IMR-90 (cell line): ENCODE measurements around the gene RMDN2. TPM values are rescaled to one million over a fixed set of nuclear protein-coding genes. Genes with fewer than 3 reads are reported as not detected.

Experiments used
- ATAC-seq: fragments of 200-7000 bp; cut with Tn5 transposase; 2 replicates; pipeline ENCODE4 v1.9.1; 2020; ENCODE audit warnings: low read depth, mild to moderate bottlenecking, moderate library complexity
- BruUV-seq: library from RNA; stranded (reverse); fragments of 400-500 nt; replicated peaks from 2 replicates; lab custom pipeline; 2021; lab: Mats Ljungman, UMichigan
- CTCF ChIA-PET: fragments of 300-600 bp; formaldehyde crosslinking; extraction: SDS; loops from one replicate; lab custom pipeline; 2021; ENCODE audit warnings: antibody characterized with exemption; lab: Yijun Ruan, JAX
- POLR2A ChIA-PET: fragments of 300-600 bp; sonication (Branson Sonifier 250); formaldehyde crosslinking; loops from one replicate; lab custom pipeline; 2022; ENCODE audit warnings: antibody characterized with exemption; ENCODE audit not compliant: unreplicated experiment; lab: Charles Lee
- DNase-seq: peaks from one replicate; pipeline ENCODE4 v3.0.0; 2013
- H2AFZ ChIP-seq: replicated peaks from 2 replicates; pipeline ENCODE3; 2013; ENCODE audit warnings: low read length, mild to moderate bottlenecking; ENCODE audit not compliant: poor library complexity
- H2AK5ac ChIP-seq: 2 replicates; pipeline ENCODE4 v1.6.1; 2013; ENCODE audit warnings: low read depth, low read length, inconsistent platforms
- H2AK9ac ChIP-seq: replicated peaks from 2 replicates; pipeline ENCODE3; 2013; ENCODE audit warnings: mild to moderate bottlenecking, low read depth, low read length, moderate library complexity; ENCODE audit not compliant: poor library complexity
- H2BK120ac ChIP-seq: 2 replicates; pipeline ENCODE4 v1.6.1; 2013; ENCODE audit warnings: low read depth, low read length, inconsistent platforms
- H2BK15ac ChIP-seq: 3 replicates; pipeline ENCODE4 v1.6.1; 2013; ENCODE audit warnings: low read depth, low read length, inconsistent platforms
- H2BK20ac ChIP-seq: 2 replicates; pipeline ENCODE4 v1.6.1; 2013; ENCODE audit warnings: low read depth, mild to moderate bottlenecking, inconsistent platforms, low read length, moderate library complexity
- H2BK5ac ChIP-seq: 2 replicates; pipeline ENCODE4 v1.6.1; 2013; ENCODE audit warnings: mild to moderate bottlenecking, low read depth, low read length, inconsistent platforms; ENCODE audit not compliant: poor library complexity, severe bottlenecking
- H3K14ac ChIP-seq: replicated peaks from 2 replicates; pipeline ENCODE4 v1.6.1; 2013; ENCODE audit warnings: low read depth, low read length, inconsistent platforms
- H3K18ac ChIP-seq: 2 replicates; pipeline ENCODE4 v1.6.1; 2013; ENCODE audit warnings: low read depth, low read length, control low read depth
- H3K23ac ChIP-seq: 2 replicates; pipeline ENCODE4 v1.6.1; 2013; ENCODE audit warnings: low read depth, low read length, inconsistent platforms
- H3K27ac ChIP-seq: 2 replicates; pipeline ENCODE4 v1.5.1; 2013; ENCODE audit warnings: mild to moderate bottlenecking, control low read depth, low read length; ENCODE audit not compliant: insufficient read depth
- H3K27me3 ChIP-seq: 2 replicates; pipeline ENCODE4 v1.6.1; 2013; ENCODE audit warnings: low read length; ENCODE audit not compliant: control insufficient read depth, insufficient read depth
- H3K36me3 ChIP-seq: 2 replicates; pipeline ENCODE4 v1.6.1; 2013; ENCODE audit warnings: low read length, mixed read lengths; ENCODE audit not compliant: control insufficient read depth, insufficient read depth
- H3K4ac ChIP-seq: 2 replicates; pipeline ENCODE4 v1.6.1; 2013; ENCODE audit warnings: low read depth, low read length, inconsistent platforms
- H3K4me1 ChIP-seq: 2 replicates; pipeline ENCODE4 v1.6.1; 2013; ENCODE audit warnings: low read length, mixed read lengths; ENCODE audit not compliant: control insufficient read depth, insufficient read depth
- H3K4me2 ChIP-seq: 2 replicates; pipeline ENCODE4 v1.6.1; 2013; ENCODE audit warnings: low read depth, mild to moderate bottlenecking, control low read depth, low read length, moderate library complexity
- H3K4me3 ChIP-seq: 2 replicates; pipeline ENCODE4 v1.5.1; 2013; ENCODE audit warnings: low read depth, mild to moderate bottlenecking, control low read depth, low read length, moderate library complexity; ENCODE audit not compliant: insufficient read depth
- H3K56ac ChIP-seq: 2 replicates; pipeline ENCODE4 v1.6.1; 2013; ENCODE audit warnings: low read length, inconsistent platforms; ENCODE audit not compliant: insufficient read depth; ENCODE audit errors: extremely low read depth
- H3K79me1 ChIP-seq, 2 experiments: 2 replicates each; pipeline ENCODE4 v1.6.1; 2013; ENCODE audit warnings: low read length in 2 of 2, inconsistent platforms in 1 of 2, low read depth in 1 of 2
- H3K9ac ChIP-seq: 2 replicates; pipeline ENCODE4 v1.6.1; 2013; ENCODE audit warnings: low read depth, low read length, control low read depth
- H3K9me1 ChIP-seq: 2 replicates; pipeline ENCODE4 v1.6.1; 2013; ENCODE audit warnings: low read length, inconsistent platforms; ENCODE audit not compliant: insufficient read depth
- H3K9me3 ChIP-seq: 2 replicates; pipeline ENCODE4 v1.6.1; 2013; ENCODE audit warnings: low read length; ENCODE audit not compliant: control insufficient read depth, insufficient read depth
- H4K20me1 ChIP-seq: 2 replicates; pipeline ENCODE4 v1.6.1; 2013; ENCODE audit warnings: low read length, inconsistent platforms; ENCODE audit not compliant: insufficient read depth
- H4K5ac ChIP-seq: 2 replicates; pipeline ENCODE4 v1.6.1; 2013; ENCODE audit warnings: mild to moderate bottlenecking, low read depth, low read length, control low read depth
- H4K8ac ChIP-seq, 2 experiments: 2 replicates each; pipeline ENCODE4 v1.6.1; 2013; ENCODE audit warnings: low read depth in 2 of 2, low read length in 2 of 2, control low read depth in 1 of 2, inconsistent platforms in 1 of 2
- H4K91ac ChIP-seq: 2 replicates; pipeline ENCODE4 v1.6.1; 2013; ENCODE audit warnings: low read depth, low read length, inconsistent platforms; ENCODE audit not compliant: insufficient read depth
- CHD1 ChIP-seq: IDR thresholded peaks from 2 replicates; pipeline ENCODE4 v1.6.1; 2012; ENCODE audit warnings: low read depth, low read length, improper control_type of control experiment
- MAFK ChIP-seq: IDR thresholded peaks from 2 replicates; pipeline ENCODE4 v1.6.1; 2012; ENCODE audit warnings: low read depth, low read length, improper control_type of control experiment
- RFX5 ChIP-seq: IDR thresholded peaks from 2 replicates; pipeline ENCODE4 v1.8.0; 2012; ENCODE audit warnings: low read depth, mild to moderate bottlenecking, low read length, moderate library complexity
- USF2 ChIP-seq: fragments of 150-350 bp; IDR thresholded peaks from 2 replicates; pipeline ENCODE4 v1.6.1; 2017; ENCODE audit warnings: mild to moderate bottlenecking, antibody characterized with exemption, low read length, low read depth
- WGBS, 2 experiments: methylation state at CpG; one replicate each; pipeline versions ENCODE4 v1.1.5 to v1.1.7; 2013; ENCODE audit warnings: missing lambda C conversion rate in 2 of 2; ENCODE audit not compliant: insufficient read length in 1 of 2; ENCODE audit errors: extremely low coverage in 2 of 2; 5-methylcytosine and 5-hydroxymethylcytosine counted together
- dilution Hi-C: fragments of 300-500 bp; cut with HindIII; formaldehyde crosslinking; loops from one replicate; pipeline ENCODE4 v1.14.3; 2018; ENCODE audit warnings: low sequenced_read_pairs; ENCODE audit not compliant: unreplicated experiment
- in situ Hi-C: fragments of 300-500 bp; cut with MboI; formaldehyde crosslinking; loops from 3 replicates; pipeline ENCODE4 v1.14.3; 2019; ENCODE audit warnings: low sequenced_read_pairs, inconsistent platforms, mixed read lengths
- intact Hi-C: fragments of 100-400 bp; cut with micrococcal nuclease; formaldehyde crosslinking; loops from 2 replicates; pipeline ENCODE4 v1.10.0; 2022
- polyA plus RNA-seq, 3 experiments: library from polyadenylated mRNA; depleted of rRNA; stranded (reverse); fragments of >200 nt; gene quantifications; 2 replicates each; pipeline ENCODE4 v1.2.3, GENCODE V29; 2012; ENCODE audit warnings: low replicate concordance in 1 of 3
- total RNA-seq: library from RNA; depleted of rRNA; stranded (reverse); fragments of >200 nt; gene quantifications from 2 replicates; pipeline ENCODE4 v1.2.3, GENCODE V29; 2012

RMDN2 gene
- total and polyA plus RNA-seq, 2 of the 4 experiments (the other 2 are of a cell fraction): 2.3 to 3.0 TPM

DNA sequence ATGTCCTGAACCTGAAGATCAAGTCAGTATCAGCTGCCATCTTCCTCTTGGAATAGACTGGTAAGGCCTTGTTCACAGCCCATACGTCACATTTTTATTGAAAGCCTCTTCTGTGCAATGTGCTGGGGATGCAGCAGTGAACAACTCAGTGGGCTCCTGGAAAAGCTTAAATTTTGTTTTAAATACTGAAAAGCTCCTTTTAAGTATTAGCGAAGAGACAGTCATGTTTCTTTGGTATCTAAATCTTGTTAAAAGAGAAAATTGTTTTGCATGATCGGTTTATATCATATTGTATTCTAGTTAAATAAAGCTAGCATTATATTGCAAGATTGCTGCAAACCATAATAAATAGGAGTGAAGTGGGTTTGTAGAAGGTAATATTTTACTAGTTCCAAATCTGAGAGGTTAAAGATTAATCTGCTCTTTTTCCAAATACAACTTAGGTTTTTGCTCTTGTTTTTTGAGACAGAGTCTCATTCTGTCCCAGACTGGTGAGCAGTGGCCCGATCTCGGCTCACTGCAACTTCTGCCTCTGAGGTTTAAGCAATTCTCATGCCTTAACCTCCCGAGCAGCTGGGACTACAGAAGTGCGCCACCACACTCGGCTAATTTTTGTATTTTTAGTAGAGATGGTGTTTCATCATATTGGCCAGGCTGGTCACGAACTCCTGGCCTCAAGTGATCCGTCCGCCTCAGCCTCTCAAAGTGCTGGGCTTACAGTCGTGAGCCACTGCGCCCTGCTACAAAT is 1.6 kb upstream of the RMDN2 start:
- H3K9me3 ChIP-seq: no peaks in the 10 kb centered on the region
- no peaks in the 10 kb centered on the region for H4K20me1 ChIP-seq
- H2AK9ac ChIP-seq: no peak overlapping the region
- H3K9ac ChIP-seq: no peak overlapping the region
- peak overlapping the region; percentile 12; the same call in 1 of the 2 replicates for H2BK20ac ChIP-seq
- WGBS, 2 experiments: 100% methylated on average over 1 of the region's 13 CpGs; no CpG with 5 or more reads in 1 of the 2 experiments
- no peak overlapping the region for H2AFZ ChIP-seq
- H3K23ac ChIP-seq: no peak overlapping the region
- no peak overlapping the region for H3K14ac ChIP-seq
- H3K56ac ChIP-seq: no peak overlapping the region
- dilution Hi-C loops: no loop called here
- H3K4me3 ChIP-seq: no peak overlapping the region
- no peaks in the 10 kb centered on the region for H3K27me3 ChIP-seq
- POLR2A ChIA-PET: interaction anchor here (0.5 kb wide), 1 partner anchor 29 kb away, joined by 3 read pairs; no protein-coding TSS in a partner anchor
- H3K27ac ChIP-seq: no peak overlapping the region
- H2BK5ac ChIP-seq: no peak overlapping the region
- H3K4ac ChIP-seq: no peak overlapping the region
- CTCF ChIA-PET: no interaction called here
- in situ Hi-C loops: no loop called here
- peaks cover 7 to 21% of the 10 kb centered on the region in 2 experiments; a peak in 3 of 4 replicates for H3K79me1 ChIP-seq
- H3K9me1 ChIP-seq: 0 out of 2 replicates have a peak, but pooled peaks cover 3% of the 10 kb centered on the region
- BruUV-seq: no TSS peak
- H2AK5ac ChIP-seq: no peak overlapping the region
- H3K18ac ChIP-seq: no peak overlapping the region
- H3K36me3 ChIP-seq: no peaks in the 10 kb centered on the region
- no peak overlapping the region for H4K8ac ChIP-seq
- no peak for DNase-seq
- peak overlapping the region; percentile 24 for H2BK120ac ChIP-seq
- intact Hi-C loops: no loop called here
- no peak overlapping the region for H3K4me2 ChIP-seq
- no peak for ATAC-seq
- TF ChIP-seq RFX5 (no peak), USF2 (no peak), CHD1 (no peak), MAFK (no peak)
- no peak overlapping the region for H4K5ac ChIP-seq
- H4K91ac ChIP-seq: no peak overlapping the region
- peaks cover 4% of the 10 kb centered on the region; the same call in 1 of the 2 replicates for H3K4me1 ChIP-seq
- H2BK15ac ChIP-seq: no peak overlapping the region
